Hepatocyte (in vitro differentiated cells): ENCODE results near the gene PHKG2. TPM values are rescaled to one million over a fixed set of nuclear protein-coding genes. Genes with fewer than 3 reads are reported as not detected.

Experiments used
- DNase-seq: peaks from one replicate; pipeline ENCODE4 v3.0.0-alpha.2; 2016; ENCODE audit warnings: low spot score
- H2AFZ ChIP-seq: fragments of 200-600 bp; sonication (generic); 2 replicates; pipeline ENCODE4 v1.6.0; 2016; ENCODE audit warnings: antibody characterized with exemption, mild to moderate bottlenecking
- H3K27ac ChIP-seq: fragments of 200-600 bp; sonication (generic); 2 replicates; pipeline ENCODE4 v1.5.1; 2016; ENCODE audit warnings: mild to moderate bottlenecking
- H3K27me3 ChIP-seq: fragments of 200-600 bp; sonication (generic); 2 replicates; pipeline ENCODE4 v1.6.1; 2016
- H3K36me3 ChIP-seq: fragments of 200-600 bp; sonication (generic); replicated peaks from 2 replicates; pipeline ENCODE4 v1.5.1; 2016; ENCODE audit warnings: low read depth; ENCODE audit not compliant: insufficient read depth
- H3K4me1 ChIP-seq: fragments of 200-600 bp; sonication (generic); 2 replicates; pipeline ENCODE4 v1.5.1; 2016; ENCODE audit warnings: mild to moderate bottlenecking, moderate library complexity; ENCODE audit not compliant: insufficient read depth
- H3K4me2 ChIP-seq: fragments of 200-600 bp; sonication (generic); 2 replicates; pipeline ENCODE4 v1.6.0; 2016
- H3K4me3 ChIP-seq: fragments of 200-600 bp; sonication (generic); 2 replicates; pipeline ENCODE4 v1.5.1; 2016; ENCODE audit warnings: mild to moderate bottlenecking
- H3K79me2 ChIP-seq: fragments of 200-600 bp; sonication (generic); 2 replicates; pipeline ENCODE4 v1.6.0; 2017; ENCODE audit warnings: mild to moderate bottlenecking
- H3K9me2 ChIP-seq: fragments of 200-600 bp; sonication (generic); replicated peaks from 2 replicates; pipeline ENCODE4 v1.6.0; 2017; ENCODE audit warnings: mild to moderate bottlenecking; ENCODE audit not compliant: insufficient read depth
- H3K9me3 ChIP-seq: fragments of 200-600 bp; sonication (generic); 2 replicates; pipeline ENCODE4 v1.5.1; 2016; ENCODE audit warnings: low read depth, mild to moderate bottlenecking
- H4K20me1 ChIP-seq: fragments of 200-600 bp; sonication (generic); 2 replicates; pipeline ENCODE4 v1.6.0; 2016; ENCODE audit warnings: mild to moderate bottlenecking; ENCODE audit not compliant: insufficient read depth, poor library complexity, severe bottlenecking
- CTCF ChIP-seq: fragments of 200-600 bp; sonication (generic); IDR thresholded peaks from 2 replicates; pipeline ENCODE4 v1.5.1; 2016; ENCODE audit warnings: antibody characterized with exemption, mild to moderate bottlenecking; ENCODE audit not compliant: poor library complexity
- EZH2 ChIP-seq: fragments of 200-600 bp; sonication (generic); IDR thresholded peaks from 2 replicates; pipeline ENCODE4 v1.6.1; 2016; ENCODE audit warnings: antibody characterized with exemption, mild to moderate bottlenecking, borderline replicate concordance
- EZH2phosphoT487 ChIP-seq: fragments of 200-600 bp; sonication (generic); IDR thresholded peaks from one replicate; pipeline ENCODE4 v1.6.1; 2018; ENCODE audit warnings: antibody characterized with exemption, mild to moderate bottlenecking, low read depth, moderate library complexity; ENCODE audit not compliant: unreplicated experiment, severe bottlenecking
- WGBS: methylation state at CpG from one replicate; pipeline ENCODE4 v1.1.6; 2016; ENCODE audit warnings: low lambda C conversion rate; ENCODE audit errors: missing lambda C conversion rate; 5-methylcytosine and 5-hydroxymethylcytosine counted together
- polyA plus RNA-seq: library from polyadenylated mRNA; unstranded; fragments of >200 nt; fragmentation: Nextera tagmentation; extraction: Ambion mirVana; gene quantifications from 2 replicates; pipeline ENCODE4 v1.2.1, GENCODE V29; 2016
- total RNA-seq: library from RNA; depleted of rRNA; stranded (reverse); fragments of >200 nt; gene quantifications from 2 replicates; pipeline ENCODE4 v1.2.3, GENCODE V29; 2014

The PHKG2 gene
- total and polyA plus RNA-seq, 2 experiments from 2014 or later = 28.0 to 39.5 TPM

GRCh38 chr16:30768583-30769181 is 20.5 kb downstream of the PHKG2 start:
- H2AFZ ChIP-seq = no peak overlapping the region
- H3K36me3 ChIP-seq = no peaks in the 10 kb centered on the region
- WGBS = 98% methylated on average over 22 of the region's 23 CpGs

GRCh38 chr16:30769379-30770089 is 21.3 kb downstream of the PHKG2 start:
- Histone ChIP-seq H3K9me3 (no peaks in the 10 kb centered on the region), H4K20me1 (no peaks in the 10 kb centered on the region), H3K27ac (no peak overlapping the region), H3K4me1 (no peaks in the 10 kb centered on the region), H3K79me2 (peaks cover 6% of the 10 kb centered on the region), H3K9me2 (no peaks in the 10 kb centered on the region), H2AFZ (no peak overlapping the region), H3K27me3 (no peaks in the 10 kb centered on the region), H3K36me3 (no peaks in the 10 kb centered on the region), H3K4me2 (no peak overlapping the region), H3K4me3 (no peak overlapping the region)
- 97% methylated on average over 17 of the region's 17 CpGs for WGBS
- DNase-seq = no peak
- TF ChIP-seq EZH2 = no peak
- TF ChIP-seq CTCF = no peak
- TF ChIP-seq EZH2phosphoT487 = no peak

More at GRCh38 chr16:30768583-30769181, 20.5 kb downstream of the PHKG2 start:
- Histone ChIP-seq H3K27me3 (no peaks in the 10 kb centered on the region), H4K20me1 (no peaks in the 10 kb centered on the region), H3K79me2 (peaks cover 14% of the 10 kb centered on the region), H3K4me3 (no peak overlapping the region), H3K4me1 (peaks cover 1% of the 10 kb centered on the region), H3K9me2 (no peaks in the 10 kb centered on the region), H3K4me2 (no peak overlapping the region), H3K9me3 (no peaks in the 10 kb centered on the region), H3K27ac (no peak overlapping the region)
- TF ChIP-seq EZH2phosphoT487 (no peak), EZH2 (no peak), CTCF (no peak)
- no peak for DNase-seq

- Histone ChIP-seq H3K4me1 (peaks cover 11% of the 10 kb centered on the region), H3K27ac (no peak overlapping the region), H3K4me2 (no peak overlapping the region), H3K4me3 (no peak overlapping the region), H3K36me3 (no peaks in the 10 kb centered on the region), H3K79me2 (peaks cover 3% of the 10 kb centered on the region), H2AFZ (no peak overlapping the region), H3K27me3 (no peaks in the 10 kb centered on the region), H3K9me2 (no peaks in the 10 kb centered on the region), H3K9me3 (no peaks in the 10 kb centered on the region), H4K20me1 (no peaks in the 10 kb centered on the region)
- 96% methylated on average over 14 of the region's 14 CpGs for WGBS
- DNase-seq = no peak
- TF ChIP-seq EZH2 = no peak
- TF ChIP-seq CTCF = no peak
- no peak for TF ChIP-seq EZH2phosphoT487
Observed at GRCh38 chr16:30771726-30772125, 23.5 kb downstream of the PHKG2 start.
